ENCODE results near the gene JAKMIP3.

The JAKMIP3 gene

GRCh38 chr10:132048294-132048667, 17.5 kb upstream of the JAKMIP3 start:
- TF ChIP-seq JUND (IDR thresholded peaks at IDR 0.05; ENCODE audit: low read depth): no peak
- DNase-seq (ENCODE audit: low read depth in 1 of 2, low spot score in 1 of 2): peak in 1 of 2 experiments; percentile 70
- in situ Hi-C loops (cut with HindIII; ENCODE audit: low pct_unique_long_range_greater_than_20kb, low sequenced_read_pairs): no loop called here

GRCh38 chr10:132050191-132050590, 15.6 kb upstream of the JAKMIP3 start:
- TF ChIP-seq JUND (IDR thresholded peaks at IDR 0.05; ENCODE audit: low read depth): no peak

GRCh38 chr10:132052124-132052523, 13.6 kb upstream of the JAKMIP3 start:
- TF ChIP-seq JUND (IDR thresholded peaks at IDR 0.05; ENCODE audit: low read depth): no peak
- in situ Hi-C loops (cut with HindIII; ENCODE audit: low pct_unique_long_range_greater_than_20kb, low sequenced_read_pairs): no loop called here
- no peak for DNase-seq (ENCODE audit: low read depth in 1 of 2, low spot score in 1 of 2)

More at GRCh38 chr10:132050191-132050590, 15.6 kb upstream of the JAKMIP3 start:
- in situ Hi-C loops (cut with HindIII; ENCODE audit: low pct_unique_long_range_greater_than_20kb, low sequenced_read_pairs): no loop called here
- DNase-seq (ENCODE audit: low read depth in 1 of 2, low spot score in 1 of 2): no peak

- peak in 1 of 2 experiments; percentile 50 for DNase-seq (ENCODE audit: low read depth in 1 of 2, low spot score in 1 of 2)
- TF ChIP-seq JUND (IDR thresholded peaks at IDR 0.05; ENCODE audit: low read depth): no peak
- in situ Hi-C loops (cut with HindIII; ENCODE audit: low pct_unique_long_range_greater_than_20kb, low sequenced_read_pairs): no loop called here
These were observed 11.2 kb upstream of the JAKMIP3 start for GRCh38 chr10:132054564-132054963.

- no peak for DNase-seq (ENCODE audit: low read depth in 1 of 2, low spot score in 1 of 2)
- in situ Hi-C loops (cut with HindIII; ENCODE audit: low pct_unique_long_range_greater_than_20kb, low sequenced_read_pairs): no loop called here
- no peak for TF ChIP-seq JUND (IDR thresholded peaks at IDR 0.05; ENCODE audit: low read depth)
These were observed 10.1 kb upstream of the JAKMIP3 start for GRCh38 chr10:132055616-132056015.

- no peak for DNase-seq (ENCODE audit: low read depth in 1 of 2, low spot score in 1 of 2)
- in situ Hi-C loops (cut with HindIII; ENCODE audit: low pct_unique_long_range_greater_than_20kb, low sequenced_read_pairs): no loop called here
- TF ChIP-seq JUND (IDR thresholded peaks at IDR 0.05; ENCODE audit: low read depth): no peak
These were observed 9.1 kb upstream of the JAKMIP3 start for GRCh38 chr10:132056663-132057062.

- no peak for DNase-seq (ENCODE audit: low read depth in 1 of 2, low spot score in 1 of 2)
- no peak for TF ChIP-seq JUND (IDR thresholded peaks at IDR 0.05; ENCODE audit: low read depth)
- in situ Hi-C loops (cut with HindIII; ENCODE audit: low pct_unique_long_range_greater_than_20kb, low sequenced_read_pairs): no loop called here
These were observed 8.5 kb upstream of the JAKMIP3 start for GRCh38 chr10:132057191-132057681.

DNA sequence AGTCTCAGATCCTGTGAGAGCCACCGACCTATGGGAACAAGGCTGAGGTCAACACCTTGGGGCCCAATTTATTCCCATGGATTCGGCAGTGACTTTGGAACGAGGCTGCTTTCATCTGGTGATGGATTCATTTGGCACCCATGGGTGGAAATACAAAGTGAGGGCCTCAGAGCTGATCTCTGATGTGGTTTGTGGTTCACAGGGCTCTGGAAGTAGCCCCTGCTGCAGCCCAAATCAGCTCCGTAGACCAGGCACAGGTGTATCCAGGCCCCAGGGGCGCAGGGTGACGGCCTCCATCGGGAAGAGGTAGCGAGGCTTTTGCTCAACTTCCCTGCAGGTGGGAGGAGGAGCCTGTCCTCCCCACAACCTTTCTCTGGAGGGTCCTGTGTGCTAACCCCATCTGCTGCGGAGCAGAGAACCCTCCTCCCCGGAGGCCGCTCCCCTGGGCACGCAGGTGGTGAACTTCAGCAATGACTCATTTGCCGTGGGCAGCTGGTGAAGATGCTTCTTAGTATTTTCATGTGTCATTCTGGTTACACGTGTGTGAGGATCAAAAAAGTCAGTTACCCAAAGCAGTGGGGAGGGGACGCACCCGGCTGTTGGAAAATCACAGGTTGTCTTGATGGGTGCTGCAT, 7.5 kb upstream of the JAKMIP3 start:
- in situ Hi-C loops (cut with HindIII; ENCODE audit: low pct_unique_long_range_greater_than_20kb, low sequenced_read_pairs): no loop called here

DNA sequence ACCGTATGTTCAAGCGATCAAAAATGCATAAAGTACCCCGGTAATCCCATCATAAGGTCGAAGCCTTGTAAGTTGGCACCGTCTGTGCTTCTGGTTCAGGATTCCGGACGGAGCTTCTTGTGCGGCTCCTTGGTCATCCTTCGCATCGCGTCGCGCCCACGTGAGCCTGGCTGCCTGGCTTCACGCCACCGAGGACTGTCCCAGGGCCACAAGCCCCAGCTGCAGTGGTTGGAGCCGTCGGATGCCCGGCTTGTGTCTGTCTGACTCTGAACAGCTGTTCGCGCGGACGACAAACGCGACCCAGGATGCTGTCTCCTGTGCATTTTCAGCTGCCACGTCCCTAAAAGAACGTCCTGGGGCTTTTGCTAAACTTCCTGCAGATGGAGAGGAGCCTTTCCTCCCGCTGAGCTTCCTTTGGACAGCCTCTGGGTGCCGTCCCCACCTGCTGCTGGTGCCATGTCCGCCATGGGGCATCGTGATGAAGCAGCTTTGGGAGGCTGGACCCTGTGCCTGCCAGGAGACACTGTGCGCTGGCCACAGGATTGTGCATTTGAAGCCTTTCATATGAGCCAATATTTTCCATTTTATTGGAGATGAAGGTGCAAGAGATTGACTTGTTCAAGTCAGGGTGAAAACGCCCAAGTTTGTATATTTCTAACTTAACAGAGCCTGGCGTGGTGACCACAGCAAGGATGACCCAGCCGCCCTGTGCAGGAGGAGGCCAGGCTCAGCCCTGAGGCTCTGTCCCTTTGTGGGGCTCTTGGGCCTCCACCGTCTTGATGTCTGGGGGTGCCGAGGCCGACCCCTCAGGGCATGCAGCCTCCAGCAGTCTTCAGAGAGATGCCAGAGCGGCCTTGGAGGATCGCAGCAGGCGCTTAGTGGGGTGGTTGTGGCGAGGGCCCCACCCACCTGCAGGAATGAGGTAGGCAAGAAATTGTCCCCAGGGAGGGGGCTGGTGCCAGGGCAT, 6.7 kb upstream of the JAKMIP3 start:
- no peak for TF ChIP-seq JUND (IDR thresholded peaks at IDR 0.05; ENCODE audit: low read depth)
- DNase-seq (ENCODE audit: low read depth in 1 of 2, low spot score in 1 of 2): no peak
- in situ Hi-C loops (cut with HindIII; ENCODE audit: low pct_unique_long_range_greater_than_20kb, low sequenced_read_pairs): no loop called here

More for the DNA sequence above, 7.5 kb upstream of the JAKMIP3 start:
- DNase-seq (ENCODE audit: low read depth in 1 of 2, low spot score in 1 of 2): no peak
- TF ChIP-seq JUND (IDR thresholded peaks at IDR 0.05; ENCODE audit: low read depth): no peak

- DNase-seq (ENCODE audit: low read depth in 1 of 2, low spot score in 1 of 2): no peak
- TF ChIP-seq JUND (IDR thresholded peaks at IDR 0.05; ENCODE audit: low read depth): no peak
- in situ Hi-C loops (cut with HindIII; ENCODE audit: low pct_unique_long_range_greater_than_20kb, low sequenced_read_pairs): no loop called here
These were observed 5.8 kb upstream of the JAKMIP3 start for GRCh38 chr10:132059760-132060508.

GRCh38 chr10:132061030-132061429, 4.7 kb upstream of the JAKMIP3 start:
- no peak for DNase-seq (ENCODE audit: low read depth in 1 of 2, low spot score in 1 of 2)
- in situ Hi-C loops (cut with HindIII; ENCODE audit: low pct_unique_long_range_greater_than_20kb, low sequenced_read_pairs): no loop called here
- no peak for TF ChIP-seq JUND (IDR thresholded peaks at IDR 0.05; ENCODE audit: low read depth)

- no peak for TF ChIP-seq JUND (IDR thresholded peaks at IDR 0.05; ENCODE audit: low read depth)
- no peak for DNase-seq (ENCODE audit: low read depth in 1 of 2, low spot score in 1 of 2)
- in situ Hi-C loops (cut with HindIII; ENCODE audit: low pct_unique_long_range_greater_than_20kb, low sequenced_read_pairs): no loop called here
These were observed 4.3 kb upstream of the JAKMIP3 start for GRCh38 chr10:132061465-132061864.
